BLaER1 treated with 17β-estradiol and CSF1 and Interleukin-3, amounts not matched to agents 10 nM and 100 nM (cell line): ENCODE results near the gene RTF1.

ENCODE experiments used
- H3K27ac ChIP-seq, 11 experiments: shearing (Covaris generic); formaldehyde crosslinking; 2 replicates each; pipeline ENCODE4 v1.8.1; 2022
- H3K27me3 ChIP-seq, 11 experiments: shearing (Covaris generic); formaldehyde crosslinking; 2 replicates each; pipeline ENCODE4 v1.8.1; 2022
- H3K36me3 ChIP-seq, 11 experiments: shearing (Covaris generic); formaldehyde crosslinking; 2 replicates each; pipeline ENCODE4 v1.8.1; 2022
- H3K4me1 ChIP-seq, 10 experiments: shearing (Covaris generic); formaldehyde crosslinking; 2 replicates each; pipeline ENCODE4 v1.8.1; 2022
- H3K4me2 ChIP-seq, 11 experiments: shearing (Covaris generic); formaldehyde crosslinking; 2 replicates each; pipeline ENCODE4 v1.8.1; 2022
- H3K4me3 ChIP-seq, 10 experiments: shearing (Covaris generic); formaldehyde crosslinking; 2 replicates each; pipeline ENCODE4 v1.8.1; 2022
- H3K9ac ChIP-seq, 11 experiments: shearing (Covaris generic); formaldehyde crosslinking; 2 replicates each; pipeline ENCODE4 v1.8.1; 2022
- H3K9me3 ChIP-seq, 11 experiments: shearing (Covaris generic); formaldehyde crosslinking; replicated peaks in 1 of 11; 2 replicates each; pipeline ENCODE4 v1.8.1; 2022
- H4K20me1 ChIP-seq, 11 experiments: shearing (Covaris generic); formaldehyde crosslinking; 2 replicates each; pipeline ENCODE4 v1.8.1; 2022
- Cebpa-rat ChIP-seq, 11 experiments: shearing (Covaris generic); IDR thresholded peaks; 2 replicates each; pipeline ENCODE4 v1.8.1; 2022

The RTF1 gene

DNA sequence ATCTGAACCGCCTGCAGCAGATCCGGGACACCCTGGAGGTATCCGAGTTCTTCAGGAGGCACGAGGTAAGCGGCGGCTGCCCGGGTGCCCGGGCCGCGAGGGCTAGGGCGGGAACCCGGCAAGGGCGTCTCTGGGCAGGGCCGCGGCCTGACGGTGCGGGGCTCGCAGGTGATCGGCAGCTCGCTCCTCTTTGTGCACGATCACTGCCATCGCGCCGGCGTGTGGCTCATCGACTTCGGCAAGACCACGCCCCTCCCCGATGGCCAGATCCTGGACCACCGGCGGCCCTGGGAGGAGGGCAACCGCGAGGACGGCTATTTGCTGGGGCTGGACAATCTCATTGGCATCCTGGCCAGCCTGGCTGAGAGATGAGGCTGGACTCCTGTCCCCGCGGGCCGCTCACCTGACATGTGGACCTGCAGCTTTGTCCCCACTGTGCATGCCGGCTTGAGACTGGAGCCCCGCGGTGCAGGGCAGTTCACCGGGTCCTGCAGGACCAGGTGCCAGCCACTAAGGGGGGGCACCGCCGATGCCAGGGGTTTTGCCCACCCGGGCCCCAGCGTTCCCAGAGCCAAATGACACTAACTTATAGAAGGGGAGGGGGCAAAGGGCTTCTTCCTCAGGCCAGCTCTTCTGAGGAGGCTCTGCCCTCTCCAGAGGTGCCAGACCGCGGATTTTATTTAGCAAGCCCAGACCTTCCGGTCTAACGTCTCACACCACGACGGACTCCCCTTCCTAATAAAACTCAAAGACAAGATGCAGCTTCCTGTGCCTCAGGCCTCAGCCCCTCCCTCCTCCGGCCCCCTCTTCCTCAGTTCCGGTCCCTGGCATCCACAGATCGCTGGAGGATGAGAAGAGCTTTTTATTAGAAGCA is 86.1 kb downstream of the RTF1 start:
- Histone ChIP-seq H3K9ac (peak overlapping the region in 7 of 11 experiments; percentile 6 to 73 (median 54); a peak in 14 of 22 replicates), H3K4me1 (peaks cover 30 to 67% (median 61%) of the 10 kb centered on the region in 10 experiments), H4K20me1 (peaks cover 0 to 53% (median 27%) of the 10 kb centered on the region in 11 experiments; a peak in 15 of 22 replicates), H3K36me3 (no peaks in the 10 kb centered on the region), H3K9me3 (no peaks in the 10 kb centered on the region), H3K4me2 (peak overlapping the region; percentile 92 to 100 (median 99)), H3K4me3 (peak overlapping the region; percentile 50 to 67 (median 56)), H3K27ac (peak overlapping the region in 4 of 11 experiments; percentile 9 to 59 (median 28); a peak in 4 of 22 replicates), H3K27me3 (peaks cover 16 to 60% (median 25%) of the 10 kb centered on the region in 11 experiments)
- TF ChIP-seq Cebpa-rat (IDR thresholded peaks at IDR 0.05): no peak

DNA sequence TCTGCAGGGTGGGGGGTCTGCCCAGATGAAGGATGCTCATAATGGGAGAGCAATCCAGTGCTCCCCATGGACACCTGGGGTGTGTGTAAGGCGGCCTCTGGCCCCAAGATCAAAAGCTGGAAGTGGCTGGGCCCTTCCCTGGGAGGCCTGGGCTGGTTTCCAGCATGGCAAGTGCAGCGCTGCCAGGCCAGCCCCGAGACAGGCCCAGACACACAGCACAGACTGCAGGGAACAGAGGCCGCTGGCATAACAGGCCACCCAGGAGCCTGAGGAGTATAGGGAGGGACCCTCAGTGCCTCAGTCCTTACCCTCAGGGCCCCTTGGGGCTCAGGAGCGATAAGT is 86.7 kb downstream of the RTF1 start:
- H4K20me1 ChIP-seq: peaks cover 0 to 49% (median 24%) of the 10 kb centered on the region in 11 experiments; a peak in 15 of 22 replicates
- H3K9me3 ChIP-seq: no peaks in the 10 kb centered on the region
- H3K27ac ChIP-seq: peak overlapping the region in 1 of 11 experiments; percentile 59; a peak in 2 of 22 replicates
- no peak for TF ChIP-seq Cebpa-rat (IDR thresholded peaks at IDR 0.05)
- peak overlapping the region in 6 of 10 experiments; percentile 54 to 67 (median 57); a peak in 11 of 20 replicates for H3K4me3 ChIP-seq
- H3K4me2 ChIP-seq: peak overlapping the region; percentile 92 to 100 (median 99); a peak in 21 of 22 replicates
- peak overlapping the region in 5 of 11 experiments; percentile 37 to 73 (median 64); a peak in 8 of 22 replicates for H3K9ac ChIP-seq
- no peaks in the 10 kb centered on the region for H3K36me3 ChIP-seq
- peaks cover 30 to 62% (median 56%) of the 10 kb centered on the region in 10 experiments for H3K4me1 ChIP-seq
- peaks cover 16 to 54% (median 20%) of the 10 kb centered on the region in 11 experiments for H3K27me3 ChIP-seq

DNA sequence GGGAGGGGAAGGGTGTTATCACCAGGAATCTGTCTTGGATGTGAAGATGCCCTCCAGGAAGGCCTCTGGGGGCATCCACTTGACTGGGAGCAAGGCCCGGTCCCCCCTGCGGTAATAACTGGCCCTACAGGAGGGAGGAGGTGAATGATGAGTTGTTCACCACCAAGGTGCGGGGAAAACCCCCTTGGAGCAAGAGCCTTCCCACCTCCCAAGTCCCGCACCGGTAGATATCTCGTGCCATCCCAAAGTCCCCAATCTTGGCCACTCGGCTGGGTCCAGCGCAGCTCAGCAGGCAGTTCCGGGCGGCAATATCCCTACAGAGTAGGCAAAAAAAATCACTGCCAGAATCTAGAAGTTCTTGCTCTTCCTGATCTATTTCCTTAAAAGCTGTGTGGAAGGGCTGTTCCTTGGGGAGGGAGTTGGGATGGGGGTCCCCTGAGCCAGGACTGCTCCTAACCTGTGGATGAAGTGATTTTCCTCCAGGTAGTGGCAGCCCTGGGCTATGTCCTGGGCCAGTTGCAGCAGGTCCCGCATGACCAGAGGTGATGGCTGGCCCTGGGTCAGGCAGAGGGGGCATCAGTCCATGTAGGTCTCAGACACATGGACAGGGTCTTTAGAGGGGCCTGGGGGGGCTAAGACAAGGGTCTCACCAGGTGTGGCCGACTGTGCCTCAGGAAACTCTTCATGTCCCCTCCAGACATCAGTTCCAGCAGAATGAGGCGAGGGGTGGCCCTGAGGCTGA is 88.0 kb downstream of the RTF1 start:
- Histone ChIP-seq H3K27me3 (peaks cover 16 to 41% (median 20%) of the 10 kb centered on the region in 11 experiments), H3K4me2 (no peak overlapping the region; a peak in 1 of 22 replicates), H3K36me3 (no peaks in the 10 kb centered on the region), H3K4me1 (peaks cover 30 to 50% (median 43%) of the 10 kb centered on the region in 10 experiments), H3K27ac (no peak overlapping the region), H3K9ac (no peak overlapping the region), H3K9me3 (no peaks in the 10 kb centered on the region), H4K20me1 (peaks cover 0 to 43% (median 15%) of the 10 kb centered on the region in 11 experiments; a peak in 13 of 22 replicates), H3K4me3 (no peak overlapping the region)
- no peak for TF ChIP-seq Cebpa-rat (IDR thresholded peaks at IDR 0.05)

DNA sequence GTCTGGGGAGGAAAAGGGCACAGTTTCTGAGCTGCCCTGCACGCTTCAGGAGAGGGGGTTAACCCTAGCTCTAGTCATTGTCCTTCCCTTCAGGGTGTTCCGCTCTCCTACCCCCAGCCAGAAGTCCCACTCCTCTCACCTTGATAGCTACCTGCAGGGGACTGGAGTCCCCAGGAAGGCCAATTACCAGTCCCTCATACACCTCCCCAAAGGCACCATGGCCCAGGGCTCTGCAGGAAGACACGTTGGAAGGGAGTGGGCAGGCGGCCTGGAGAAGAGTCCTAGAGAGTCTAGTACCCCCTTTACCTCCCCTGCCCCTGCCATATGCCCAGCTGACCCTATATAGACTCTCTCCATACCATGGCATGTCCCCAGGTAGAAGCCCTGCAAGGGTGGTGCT is 88.9 kb downstream of the RTF1 start:
- Histone ChIP-seq H3K4me2 (no peak overlapping the region), H3K4me1 (peaks cover 26 to 42% (median 35%) of the 10 kb centered on the region in 10 experiments), H3K9me3 (no peaks in the 10 kb centered on the region), H3K4me3 (no peak overlapping the region), H3K27me3 (peaks cover 21 to 40% (median 28%) of the 10 kb centered on the region in 11 experiments), H3K36me3 (no peaks in the 10 kb centered on the region), H3K27ac (no peak overlapping the region), H3K9ac (no peak overlapping the region), H4K20me1 (peaks cover 0 to 34% (median 10%) of the 10 kb centered on the region in 11 experiments; a peak in 13 of 22 replicates)
- no peak for TF ChIP-seq Cebpa-rat (IDR thresholded peaks at IDR 0.05)

DNA sequence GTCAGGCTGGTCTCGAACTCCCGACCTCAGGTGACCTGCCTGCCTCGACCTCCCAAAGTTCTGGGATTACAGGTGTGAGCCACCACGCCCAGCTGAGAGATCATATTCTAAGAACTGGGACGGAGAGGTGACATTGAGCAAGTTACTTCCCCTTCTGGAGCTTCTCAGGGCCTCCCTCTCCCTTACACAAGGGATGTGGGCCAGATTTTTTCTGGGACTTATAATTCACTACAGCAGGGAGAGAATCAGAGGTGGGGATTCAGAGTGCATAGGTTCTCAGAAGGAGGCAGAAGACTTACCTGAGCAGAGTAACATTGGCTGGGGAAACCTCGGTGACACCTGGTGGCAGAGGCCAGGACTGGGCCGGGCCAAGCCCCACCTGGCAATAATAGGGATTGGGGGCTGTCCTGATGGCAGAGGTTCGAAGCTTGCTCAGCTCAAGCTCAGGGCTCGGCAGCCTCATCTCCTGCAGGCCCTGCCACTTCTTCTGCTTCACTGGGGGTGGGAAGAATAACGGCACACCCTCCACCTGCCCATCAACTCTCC is 90.0 kb downstream of the RTF1 start:
- 0 out of 22 replicates have a peak overlapping the region, but pooled peaks of 1 of the 11 experiments have one; percentile 1 for H3K4me2 ChIP-seq
- H3K27me3 ChIP-seq: peaks cover 29 to 41% (median 35%) of the 10 kb centered on the region in 11 experiments
- H3K4me3 ChIP-seq: no peak overlapping the region
- H3K9ac ChIP-seq: no peak overlapping the region
- no peak overlapping the region for H3K27ac ChIP-seq
- TF ChIP-seq Cebpa-rat (IDR thresholded peaks at IDR 0.05): no peak
- H3K9me3 ChIP-seq: no peaks in the 10 kb centered on the region
- H3K4me1 ChIP-seq: peaks cover 17 to 44% (median 36%) of the 10 kb centered on the region in 10 experiments
- H3K36me3 ChIP-seq: no peaks in the 10 kb centered on the region
- peaks cover 0 to 36% (median 4%) of the 10 kb centered on the region in 11 experiments; a peak in 15 of 22 replicates for H4K20me1 ChIP-seq

DNA sequence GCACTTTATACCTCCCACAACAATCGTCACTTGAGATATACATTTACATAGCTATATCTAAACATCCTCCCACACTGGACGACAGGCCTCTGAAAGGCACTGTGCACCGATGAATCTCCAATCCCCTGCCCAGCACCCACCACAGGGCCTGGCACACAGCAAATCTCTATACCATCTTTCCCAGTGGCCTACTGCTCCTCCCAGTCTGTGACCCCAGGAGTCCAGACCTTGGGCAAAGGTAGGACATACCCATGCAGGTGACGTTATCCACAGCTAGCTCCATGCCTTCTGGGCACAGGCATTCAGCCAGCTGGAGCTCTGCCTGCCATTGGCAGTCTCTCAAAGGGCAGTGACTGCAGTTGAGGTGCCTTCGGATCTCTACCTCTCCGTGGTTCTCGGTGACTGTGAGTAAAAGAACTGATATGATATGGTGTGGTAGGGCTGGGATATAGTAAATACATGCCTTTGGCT is 91.0 kb downstream of the RTF1 start:
- H3K27me3 ChIP-seq: peaks cover 29 to 41% (median 35%) of the 10 kb centered on the region in 11 experiments
- H3K36me3 ChIP-seq: no peaks in the 10 kb centered on the region
- peaks cover 0 to 41% (median 10%) of the 10 kb centered on the region in 11 experiments; a peak in 13 of 22 replicates for H4K20me1 ChIP-seq
- no peak for TF ChIP-seq Cebpa-rat (IDR thresholded peaks at IDR 0.05)
- 0 out of 22 replicates have a peak overlapping the region, but pooled peaks of 1 of the 11 experiments have one; percentile 3 for H3K4me2 ChIP-seq
- H3K4me1 ChIP-seq: peaks cover 17 to 44% (median 36%) of the 10 kb centered on the region in 10 experiments
- H3K9ac ChIP-seq: no peak overlapping the region
- H3K27ac ChIP-seq: no peak overlapping the region
- no peaks in the 10 kb centered on the region for H3K9me3 ChIP-seq
- no peak overlapping the region for H3K4me3 ChIP-seq

DNA sequence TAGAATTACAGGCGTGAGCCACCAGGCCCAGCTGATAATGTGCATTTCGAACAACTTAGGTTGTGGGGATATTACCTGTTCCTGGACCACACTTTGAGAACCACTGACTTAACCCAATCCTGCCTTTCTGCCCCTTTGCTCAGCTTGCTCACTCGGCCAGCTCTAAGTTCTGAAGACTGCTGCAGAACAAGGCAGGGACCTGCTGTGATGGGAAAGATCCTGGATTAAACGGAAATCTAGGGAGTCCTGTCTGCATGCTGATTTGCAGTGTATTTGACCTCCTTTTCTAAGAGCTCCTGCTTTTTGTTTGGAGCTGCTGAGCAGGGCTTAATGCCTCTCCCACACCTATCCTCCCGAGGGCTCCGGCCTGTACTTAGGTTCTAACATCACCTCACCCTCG is 93.8 kb downstream of the RTF1 start:
- Histone ChIP-seq H3K4me1 (peaks cover 21 to 40% (median 34%) of the 10 kb centered on the region in 10 experiments), H3K27ac (no peak overlapping the region), H4K20me1 (peaks cover 0 to 35% (median 10%) of the 10 kb centered on the region in 11 experiments; a peak in 13 of 22 replicates), H3K4me3 (no peak overlapping the region), H3K9ac (no peak overlapping the region), H3K27me3 (peaks cover 26 to 39% (median 35%) of the 10 kb centered on the region in 11 experiments), H3K9me3 (no peaks in the 10 kb centered on the region), H3K36me3 (peaks cover 0 to 4% (median 0%) of the 10 kb centered on the region in 11 experiments; a peak in 1 of 22 replicates), H3K4me2 (peak overlapping the region in 2 of 11 experiments; percentile 46 to 98; a peak in 4 of 22 replicates)
- no peak for TF ChIP-seq Cebpa-rat (IDR thresholded peaks at IDR 0.05)

DNA sequence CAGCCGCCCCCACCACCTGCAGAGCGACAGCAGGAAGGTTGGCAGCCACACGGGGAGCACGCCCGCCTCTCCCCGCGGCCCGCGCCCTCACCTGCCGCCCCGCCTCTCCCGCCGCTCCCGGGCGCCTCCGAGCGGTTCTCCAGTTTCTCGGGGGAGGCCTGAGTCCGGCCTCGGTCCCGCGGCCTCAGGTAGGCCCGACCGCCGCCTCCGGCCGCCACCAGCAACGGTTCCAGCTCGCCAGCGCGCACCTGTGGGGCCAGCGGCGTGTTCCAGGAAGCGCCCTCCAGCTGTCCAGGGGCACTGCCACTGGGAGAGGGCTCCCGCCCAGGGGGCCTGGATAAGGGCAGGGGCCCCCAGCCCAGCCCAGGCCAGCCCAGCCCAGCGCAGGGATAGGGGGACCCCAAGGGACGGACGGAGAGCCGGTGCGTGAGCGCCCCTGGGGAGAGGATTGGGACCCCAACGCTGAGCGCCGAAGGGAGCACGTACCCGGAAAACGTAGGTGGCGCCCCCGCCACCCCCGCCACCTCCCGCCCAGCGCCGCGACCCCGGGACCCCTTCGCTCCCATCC is 94.5 kb downstream of the RTF1 start:
- TF ChIP-seq Cebpa-rat (IDR thresholded peaks at IDR 0.05): no peak
- Histone ChIP-seq H3K9ac (no peak overlapping the region), H3K36me3 (peaks cover 0 to 4% (median 0%) of the 10 kb centered on the region in 11 experiments; a peak in 2 of 22 replicates), H3K4me3 (peak overlapping the region in 1 of 10 experiments; percentile 71; a peak in 3 of 20 replicates), H3K27ac (no peak overlapping the region), H3K4me2 (peak overlapping the region in 9 of 11 experiments; percentile 36 to 100 (median 99); a peak in 16 of 22 replicates), H3K4me1 (peaks cover 21 to 40% (median 34%) of the 10 kb centered on the region in 10 experiments), H3K27me3 (peaks cover 26 to 39% (median 35%) of the 10 kb centered on the region in 11 experiments), H4K20me1 (peaks cover 0 to 35% (median 10%) of the 10 kb centered on the region in 11 experiments; a peak in 13 of 22 replicates), H3K9me3 (no peaks in the 10 kb centered on the region)
